ENCODE data around the gene TM4SF20. TPM values are rescaled to one million over a fixed set of nuclear protein-coding genes. Genes with fewer than 3 reads are reported as not detected.

Gene TM4SF20
- total RNA-seq, 1 donor from 2014 or later = not detected

- no peak for TF ChIP-seq CTCF (IDR thresholded peaks at IDR 0.05; ENCODE audit: insufficient read depth, low read length, severe bottlenecking)
- DNase-seq (ENCODE audit: low read depth) (no peak), FAIRE-seq (no peak)
- Histone ChIP-seq H3K27me3 (ENCODE audit: control insufficient read depth, insufficient read depth, low read length) (no peaks in the 10 kb centered on the region), H3K36me3 (ENCODE audit: control insufficient read depth, insufficient read depth, low read length) (peaks cover 1% of the 10 kb centered on the region), H3K4me3 (ENCODE audit: low read depth, low read length) (no peak overlapping the region)
Observed at GRCh38 chr2:227326783-227327182, 52.3 kb downstream of the TM4SF20 start.

- FAIRE-seq = no peak
Observed at GRCh38 chr2:227325839-227326195, 53.3 kb downstream of the TM4SF20 start.

GRCh38 chr2:227324995-227325838, 53.9 kb downstream of the TM4SF20 start, which contains the start of gene MFF:
Gene MFF (plus strand): TSS chr2:227325251. CDS start chr2:227330666, 5,415 bp downstream.
- no peaks in the 10 kb centered on the region for H3K27me3 ChIP-seq (ENCODE audit: control insufficient read depth, insufficient read depth, low read length)
- peak; percentile 90 for FAIRE-seq
- peak; percentile 87 for DNase-seq (ENCODE audit: low read depth)
- H3K4me3 ChIP-seq (ENCODE audit: low read depth, low read length) = peak within 1 kb of the TSS; percentile 92
- TF ChIP-seq CTCF (IDR thresholded peaks at IDR 0.05; ENCODE audit: insufficient read depth, low read length, severe bottlenecking) = peak; percentile 61
- no peaks in the 10 kb centered on the region for H3K36me3 ChIP-seq (ENCODE audit: control insufficient read depth, insufficient read depth, low read length)

More at GRCh38 chr2:227325839-227326195, 53.3 kb downstream of the TM4SF20 start:
- TF ChIP-seq CTCF (IDR thresholded peaks at IDR 0.05; ENCODE audit: insufficient read depth, low read length, severe bottlenecking) = no peak
- H3K36me3 ChIP-seq (ENCODE audit: control insufficient read depth, insufficient read depth, low read length) = no peaks in the 10 kb centered on the region
- peak overlapping the region; percentile 92 for H3K4me3 ChIP-seq (ENCODE audit: low read depth, low read length)
- H3K27me3 ChIP-seq (ENCODE audit: control insufficient read depth, insufficient read depth, low read length) = no peaks in the 10 kb centered on the region
- DNase-seq (ENCODE audit: low read depth) = peak; percentile 35

GRCh38 chr2:227324642-227324994, 54.5 kb downstream of the TM4SF20 start:
- FAIRE-seq = no peak

DNA sequence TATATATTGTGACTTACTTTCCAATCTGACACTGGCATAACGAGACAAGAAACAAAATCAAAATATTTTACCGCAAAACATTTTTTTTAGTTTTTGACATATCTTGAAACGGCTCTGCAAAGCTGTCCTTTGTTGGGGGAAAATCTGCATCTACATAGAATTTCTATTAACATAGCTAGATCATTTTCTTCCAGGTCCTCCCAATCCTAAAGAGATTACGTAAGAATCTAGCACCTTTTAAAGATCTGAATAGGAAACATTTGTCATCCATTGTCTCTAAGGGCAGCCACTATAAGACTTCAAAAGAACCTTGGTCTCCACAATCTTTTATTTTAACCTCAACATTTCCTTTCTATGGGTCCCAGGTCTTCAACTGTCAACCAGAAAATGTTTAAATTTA, 55.3 kb downstream of the TM4SF20 start:
- Histone ChIP-seq H3K4me3 (ENCODE audit: low read depth, low read length) (no peak overlapping the region), H3K27me3 (ENCODE audit: control insufficient read depth, insufficient read depth, low read length) (no peaks in the 10 kb centered on the region), H3K36me3 (ENCODE audit: control insufficient read depth, insufficient read depth, low read length) (no peaks in the 10 kb centered on the region)
- no peak for TF ChIP-seq CTCF (IDR thresholded peaks at IDR 0.05; ENCODE audit: insufficient read depth, low read length, severe bottlenecking)
- DNase-seq (ENCODE audit: low read depth) (no peak), FAIRE-seq (no peak)

More at GRCh38 chr2:227324642-227324994, 54.5 kb downstream of the TM4SF20 start:
- peak overlapping the region; percentile 92 for H3K4me3 ChIP-seq (ENCODE audit: low read depth, low read length)
- DNase-seq (ENCODE audit: low read depth) = no peak
- H3K27me3 ChIP-seq (ENCODE audit: control insufficient read depth, insufficient read depth, low read length) = no peaks in the 10 kb centered on the region
- TF ChIP-seq CTCF (IDR thresholded peaks at IDR 0.05; ENCODE audit: insufficient read depth, low read length, severe bottlenecking) = no peak
- H3K36me3 ChIP-seq (ENCODE audit: control insufficient read depth, insufficient read depth, low read length) = no peaks in the 10 kb centered on the region
